ENCODE measurements around the gene PAN2. TPM values are rescaled to one million over a fixed set of nuclear protein-coding genes. Genes with fewer than 3 reads are reported as not detected.
A peak's percentile ranks its signal among the peaks of the same experiment; 100 is the strongest.
"Not testable (repeated sequence)": the region's sequence is repeated elsewhere in the genome, so short reads cannot be mapped to it uniquely, and the experiment has no call there.

The PAN2 gene
- total RNA-seq, 1 experiment from 2014 or later: 16.9 TPM

GRCh38 chr12:56311003-56311402, 22.8 kb downstream of the PAN2 start:
- no peak for DNase-seq (ENCODE audit: low read depth)

- no peak for DNase-seq (ENCODE audit: low read depth)
Observed at GRCh38 chr12:56308714-56309113, 25.1 kb downstream of the PAN2 start.

- no peak for DNase-seq (ENCODE audit: low read depth)
Observed at GRCh38 chr12:56307221-56307965, 26.4 kb downstream of the PAN2 start.

GRCh38 chr12:56304872-56305590, 28.8 kb downstream of the PAN2 start:
- no peak for DNase-seq (ENCODE audit: low read depth)

- no peak for DNase-seq (ENCODE audit: low read depth)
Observed at GRCh38 chr12:56304276-56304675, 29.5 kb downstream of the PAN2 start.

GRCh38 chr12:56300644-56301464, 32.9 kb downstream of the PAN2 start:
- DNase-seq (ENCODE audit: low read depth): no peak

- peak; percentile 96 for DNase-seq (ENCODE audit: low read depth)
Observed at GRCh38 chr12:56299853-56300643, 33.8 kb downstream of the PAN2 start, which contains the start of gene CS. Gene CS, minus strand, starts transcription at chr12:56300330. Its CDS starts 129 bp downstream, at chr12:56300201.

GRCh38 chr12:56299308-56299852, 34.4 kb downstream of the PAN2 start:
- DNase-seq (ENCODE audit: low read depth): peak; percentile 40

- DNase-seq (ENCODE audit: low read depth): no peak
Observed at GRCh38 chr12:56298828-56299227, 35.0 kb downstream of the PAN2 start.

- DNase-seq (ENCODE audit: low read depth): no peak
Observed at GRCh38 chr12:56297400-56297799, 36.4 kb downstream of the PAN2 start.

- DNase-seq (ENCODE audit: low read depth): no peak
Observed at GRCh38 chr12:56296295-56296694, 37.5 kb downstream of the PAN2 start.

- DNase-seq (ENCODE audit: low read depth): no peak
Observed at GRCh38 chr12:56293795-56294194, 40.0 kb downstream of the PAN2 start.

- DNase-seq (ENCODE audit: low read depth): no peak
Observed at GRCh38 chr12:56288705-56289387, 45.0 kb downstream of the PAN2 start.

GRCh38 chr12:56286044-56286830, 47.6 kb downstream of the PAN2 start:
- DNase-seq (ENCODE audit: low read depth): no peak

GRCh38 chr12:56284263-56284662, 49.5 kb downstream of the PAN2 start:
- not testable (repeated sequence) for DNase-seq (ENCODE audit: low read depth)

- DNase-seq (ENCODE audit: low read depth): no peak
Observed at GRCh38 chr12:56282579-56282978, 51.2 kb downstream of the PAN2 start.

GRCh38 chr12:56282030-56282429, 51.8 kb downstream of the PAN2 start:
- no peak for DNase-seq (ENCODE audit: low read depth)

GRCh38 chr12:56280849-56281248, 53.0 kb downstream of the PAN2 start:
- DNase-seq (ENCODE audit: low read depth): no peak

- DNase-seq (ENCODE audit: low read depth): no peak
Observed at GRCh38 chr12:56278905-56279304, 54.9 kb downstream of the PAN2 start.
